ENCODE data around the gene PAXIP1.

PAXIP1 gene

GRCh38 chr7:154903083-154903731, 99.7 kb downstream of the PAXIP1 start:
- DNase-seq (ENCODE audit: low read depth, low spot score): no peak
- TF ChIP-seq CTCF (IDR thresholded peaks at IDR 0.05; ENCODE audit: low read depth, low read length): no peak
- in situ Hi-C loops (cut with HindIII; ENCODE audit: low sequenced_read_pairs): no loop called here
- H3K4me3 ChIP-seq (ENCODE audit: low read depth, low read length): no peak overlapping the region

GRCh38 chr7:154902600-154903082, 100.3 kb downstream of the PAXIP1 start:
- H3K4me3 ChIP-seq (ENCODE audit: low read depth, low read length): no peak overlapping the region
- TF ChIP-seq CTCF (IDR thresholded peaks at IDR 0.05; ENCODE audit: low read depth, low read length): no peak
- DNase-seq (ENCODE audit: low read depth, low spot score): no peak
- in situ Hi-C loops (cut with HindIII; ENCODE audit: low sequenced_read_pairs): no loop called here

GRCh38 chr7:154899862-154900261, 103.1 kb downstream of the PAXIP1 start:
- no peak for DNase-seq (ENCODE audit: low read depth, low spot score)
- in situ Hi-C loops (cut with HindIII; ENCODE audit: low sequenced_read_pairs): no loop called here
- no peak for TF ChIP-seq CTCF (IDR thresholded peaks at IDR 0.05; ENCODE audit: low read depth, low read length)
- H3K4me3 ChIP-seq (ENCODE audit: low read depth, low read length): no peak overlapping the region

- in situ Hi-C loops (cut with HindIII; ENCODE audit: low sequenced_read_pairs): no loop called here
- no peak overlapping the region for H3K4me3 ChIP-seq (ENCODE audit: low read depth, low read length)
- DNase-seq (ENCODE audit: low read depth, low spot score): no peak
- TF ChIP-seq CTCF (IDR thresholded peaks at IDR 0.05; ENCODE audit: low read depth, low read length): no peak
Observed at GRCh38 chr7:154898973-154899855, 103.7 kb downstream of the PAXIP1 start.

GRCh38 chr7:154896076-154896475, 106.8 kb downstream of the PAXIP1 start:
- TF ChIP-seq CTCF (IDR thresholded peaks at IDR 0.05; ENCODE audit: low read depth, low read length): no peak
- in situ Hi-C loops (cut with HindIII; ENCODE audit: low sequenced_read_pairs): no loop called here
- no peak for DNase-seq (ENCODE audit: low read depth, low spot score)
- no peak overlapping the region for H3K4me3 ChIP-seq (ENCODE audit: low read depth, low read length)

All from astrocyte of the spinal cord (primary cell).